ENCODE data around the gene RGSL1. TPM values are rescaled to one million over a fixed set of nuclear protein-coding genes. Genes with fewer than 3 reads are reported as not detected.
A peak's percentile ranks its signal among the peaks of the same experiment; 100 is the strongest.

Gene RGSL1
- total RNA-seq, 5 donors from 2014 or later (not counting 1 experiment from before 2014, with no cell fraction given), result not detected

DNA sequence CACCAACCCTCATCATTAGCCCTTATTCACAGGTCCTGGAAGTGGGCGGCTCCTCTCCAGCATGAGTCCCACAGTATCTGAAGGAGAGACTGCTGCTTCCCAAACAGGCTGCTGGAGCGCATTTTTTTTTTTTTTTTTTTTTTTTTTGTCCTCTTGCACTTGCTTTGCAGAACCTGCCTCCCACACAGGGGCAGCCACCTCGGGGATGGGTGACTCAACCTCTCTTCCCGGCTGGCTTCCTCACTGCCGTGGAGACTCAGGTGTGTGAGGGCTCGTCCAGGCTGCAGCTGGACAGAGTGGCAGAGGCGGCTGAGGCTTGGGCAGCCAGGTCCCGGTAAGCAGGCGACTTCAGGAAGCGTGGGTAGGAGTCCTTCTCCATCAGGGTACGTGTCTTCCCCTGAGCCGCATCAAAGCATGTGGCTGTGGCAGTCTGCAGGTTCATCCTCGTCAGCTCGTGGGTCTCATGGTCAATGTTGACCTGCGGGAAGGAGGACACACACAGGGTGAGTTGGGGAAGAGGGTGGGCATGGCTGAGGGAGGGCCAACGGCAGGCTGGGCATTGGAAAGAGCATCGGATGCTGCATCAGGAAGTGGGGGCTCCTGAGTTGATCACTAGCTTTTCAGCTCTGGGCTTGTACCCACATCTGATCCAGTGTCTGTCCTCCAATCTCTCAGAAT, 150.2 kb downstream of the RGSL1 start:
- CTCF ChIA-PET, result interaction anchor here (0.5 to 11.7 kb wide), 13 partner anchors 9 to 192 kb away, joined by 3 to 257 read pairs (median 4); partner anchors contain the start of genes NPL (in 1 of the 2) and RNASEL (in 1 of the 2)
- H3K4me1 ChIP-seq (ENCODE audit: control insufficient read depth in 1 of 2, extremely low read depth in 1 of 2, insufficient read depth in 2 of 2, low read length in 2 of 2), result peaks cover 12 to 25% of the 10 kb centered on the region in 2 experiments
- Mint-ChIP-seq H3K27me3 (no peaks in the 10 kb centered on the region), H3K4me1 (peaks cover 0 to 12% (median 4%) of the 10 kb centered on the region in 3 donors), H3K27ac (no peak overlapping the region), H3K9me3 (no peaks in the 10 kb centered on the region), H3K36me3 (peaks cover 4% of the 10 kb centered on the region), H3K4me3 (no peak overlapping the region)
- DNase-seq (no peak), ATAC-seq (replicated peaks in 1 of 4) (no peak)
- no peak overlapping the region for H3K4me3 ChIP-seq (ENCODE audit: control insufficient read depth in 1 of 2, extremely low read depth in 1 of 2, low read length in 1 of 2)
- peaks cover 0 to 2% of the 10 kb centered on the region in 2 donors for H3K36me3 ChIP-seq (ENCODE audit: control insufficient read depth in 2 of 2, extremely low read depth in 1 of 2, insufficient read depth in 1 of 2, low read length in 1 of 2)
- POLR2A ChIA-PET, result no interaction called here
- no peaks in the 10 kb centered on the region for H3K9me3 ChIP-seq
- no peak overlapping the region for H3K27ac ChIP-seq (ENCODE audit: low read length)
- WGBS (ENCODE audit: insufficient coverage), result 85% methylated on average over 14 of the region's 17 CpGs
- peaks cover 0 to 3% of the 10 kb centered on the region in 2 experiments for H3K27me3 ChIP-seq (replicated peaks in 1 of 2; ENCODE audit: control insufficient read depth in 2 of 2, extremely low read depth in 1 of 2, insufficient read depth in 2 of 2, low read length in 1 of 2)

DNA sequence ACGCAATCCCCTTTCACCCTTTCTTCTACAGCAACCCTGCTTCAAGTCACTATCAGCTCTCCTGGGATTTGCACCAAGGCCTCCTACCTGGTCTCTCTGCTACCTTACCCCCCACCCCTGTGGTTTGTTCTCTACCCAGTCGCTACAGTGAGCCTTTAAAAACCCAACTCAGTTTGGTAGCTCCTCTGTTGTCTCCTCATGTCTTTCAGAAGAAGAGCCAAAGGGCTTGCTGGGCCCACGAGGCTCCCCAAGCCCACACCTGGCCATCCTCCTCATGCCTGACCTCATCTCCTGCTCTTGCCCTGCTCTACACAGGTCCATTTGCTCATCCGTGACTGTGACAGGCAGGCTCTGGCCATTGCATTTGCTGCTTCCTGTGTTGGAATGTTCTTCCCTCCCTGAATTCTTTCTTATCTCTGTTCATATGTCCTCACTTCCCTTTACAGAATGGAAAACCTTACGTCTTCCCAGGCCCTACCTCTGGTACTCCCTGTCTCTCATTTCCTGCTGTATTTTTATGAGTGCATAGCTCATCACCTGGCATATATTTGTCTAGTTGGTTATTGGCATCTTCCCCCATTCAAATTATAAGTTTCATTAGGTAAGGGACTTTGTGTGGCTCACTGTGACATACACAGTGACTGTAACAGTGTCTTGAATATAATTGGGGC, 150.9 kb downstream of the RGSL1 start:
- peaks cover 0 to 7% of the 10 kb centered on the region in 2 experiments for H3K27me3 ChIP-seq (replicated peaks in 1 of 2; ENCODE audit: control insufficient read depth in 2 of 2, extremely low read depth in 1 of 2, insufficient read depth in 2 of 2, low read length in 1 of 2)
- H3K4me1 Mint-ChIP-seq, result peaks cover 0 to 10% (median 3%) of the 10 kb centered on the region in 3 donors
- POLR2A ChIA-PET, result interaction anchor here in 1 of 2 donors (0.7 kb wide), 2 partner anchors 14 to 16 kb away, joined by 3 to 4 read pairs; no protein-coding TSS in a partner anchor
- H3K9me3 ChIP-seq, result no peaks in the 10 kb centered on the region
- no peaks in the 10 kb centered on the region for H3K9me3 Mint-ChIP-seq
- no peak overlapping the region for H3K4me3 Mint-ChIP-seq
- H3K27ac Mint-ChIP-seq, result no peak overlapping the region
- H3K27ac ChIP-seq (ENCODE audit: low read length), result no peak overlapping the region
- H3K4me3 ChIP-seq (ENCODE audit: control insufficient read depth in 1 of 2, extremely low read depth in 1 of 2, low read length in 1 of 2), result no peak overlapping the region
- H3K36me3 ChIP-seq (ENCODE audit: control insufficient read depth in 2 of 2, extremely low read depth in 1 of 2, insufficient read depth in 1 of 2, low read length in 1 of 2), result peaks cover 0 to 2% of the 10 kb centered on the region in 2 donors
- H3K36me3 Mint-ChIP-seq, result peaks cover 4% of the 10 kb centered on the region
- WGBS (ENCODE audit: insufficient coverage), result 78% methylated on average over 4 of the region's 5 CpGs
- no peaks in the 10 kb centered on the region for H3K27me3 Mint-ChIP-seq
- no peak for ATAC-seq (replicated peaks in 1 of 4)
- peaks cover 12 to 25% of the 10 kb centered on the region in 2 experiments for H3K4me1 ChIP-seq (ENCODE audit: control insufficient read depth in 1 of 2, extremely low read depth in 1 of 2, insufficient read depth in 2 of 2, low read length in 2 of 2)
- CTCF ChIA-PET, result interaction anchor here (0.5 to 11.7 kb wide), 18 partner anchors 8 to 1218 kb away, joined by 3 to 257 read pairs (median 4); partner anchors contain the start of genes NPL (in 1 of the 2) and RNASEL (in 1 of the 2)
- no peak for DNase-seq

DNA sequence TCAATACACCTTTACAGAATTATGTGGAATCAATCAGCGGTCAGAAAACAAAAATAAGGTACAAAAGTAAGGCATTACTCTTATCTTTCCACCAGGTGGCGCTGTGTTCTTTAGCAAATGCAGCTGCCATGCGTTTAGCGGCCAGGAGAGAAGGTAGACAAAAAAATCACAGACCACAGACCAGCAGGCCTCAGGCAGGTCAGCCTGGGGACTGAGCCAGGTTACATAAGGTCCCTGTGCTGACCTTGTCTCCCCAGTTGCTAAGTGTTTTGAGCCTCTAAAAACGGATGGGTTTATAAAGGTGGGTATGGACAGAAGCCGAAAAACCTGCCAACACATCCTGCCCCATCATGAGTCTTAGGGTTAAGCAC, 151.5 kb downstream of the RGSL1 start:
- Mint-ChIP-seq H3K4me3 (no peak overlapping the region), H3K27me3 (no peaks in the 10 kb centered on the region), H3K27ac (no peak overlapping the region), H3K9me3 (no peaks in the 10 kb centered on the region), H3K4me1 (peaks cover 0 to 8% (median 3%) of the 10 kb centered on the region in 3 donors), H3K36me3 (peaks cover 4% of the 10 kb centered on the region)
- WGBS (ENCODE audit: insufficient coverage), result 19% methylated on average over 4 of the region's 6 CpGs
- peak overlapping the region; percentile 4 for H3K27ac ChIP-seq (ENCODE audit: low read length)
- H3K4me3 ChIP-seq (ENCODE audit: control insufficient read depth in 1 of 2, extremely low read depth in 1 of 2, low read length in 1 of 2), result no peak overlapping the region
- peak in 1 of 4 experiments; percentile 21 for ATAC-seq (replicated peaks in 1 of 4)
- ChIA-PET CTCF (interaction anchor here (0.5 to 11.7 kb wide), 17 partner anchors 9 to 1218 kb away, joined by 3 to 257 read pairs (median 4); partner anchors contain the start of genes DHX9 (in 1 of the 2), NPL (in 1 of the 2) and RNASEL (in 1 of the 2)), POLR2A (interaction anchor here in 1 of 2 donors (0.7 kb wide), 2 partner anchors 14 to 15 kb away, joined by 3 to 4 read pairs; no protein-coding TSS in a partner anchor)
- DNase-seq, result peak; percentile 24 to 89 (median 52)
- H3K36me3 ChIP-seq (ENCODE audit: control insufficient read depth in 2 of 2, extremely low read depth in 1 of 2, insufficient read depth in 1 of 2, low read length in 1 of 2), result peaks cover 0 to 2% of the 10 kb centered on the region in 2 donors
- H3K27me3 ChIP-seq (replicated peaks in 1 of 2; ENCODE audit: control insufficient read depth in 2 of 2, extremely low read depth in 1 of 2, insufficient read depth in 2 of 2, low read length in 1 of 2), result peaks cover 0 to 7% of the 10 kb centered on the region in 2 experiments
- H3K9me3 ChIP-seq, result no peaks in the 10 kb centered on the region
- peaks cover 12 to 25% of the 10 kb centered on the region in 2 experiments for H3K4me1 ChIP-seq (ENCODE audit: control insufficient read depth in 1 of 2, extremely low read depth in 1 of 2, insufficient read depth in 2 of 2, low read length in 2 of 2)

DNA sequence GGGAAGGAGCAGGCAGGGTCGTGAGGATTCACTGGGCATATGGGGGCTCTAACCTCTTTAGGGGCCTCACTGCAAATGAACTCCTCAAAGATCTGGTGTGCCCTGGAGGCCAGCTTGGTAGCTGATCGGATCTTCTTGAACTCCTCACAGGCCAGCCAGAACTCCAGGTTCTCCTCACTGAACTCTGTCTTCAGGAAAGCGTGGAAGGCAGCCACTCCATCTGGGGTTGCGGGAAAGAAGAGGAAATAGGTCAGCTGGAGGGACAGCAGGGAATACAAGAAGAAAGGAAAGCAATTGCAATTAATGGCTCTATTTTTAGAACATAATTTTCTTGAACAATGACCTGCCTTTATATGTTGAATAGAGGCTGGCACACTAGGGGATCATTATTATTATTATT, 152.0 kb downstream of the RGSL1 start:
- CTCF ChIA-PET, result interaction anchor here (0.6 to 11.7 kb wide), 8 partner anchors 13 to 237 kb away, joined by 3 to 257 read pairs (median 9); partner anchors contain the start of genes DHX9 (in 1 of the 2), NPL (in 1 of the 2) and RNASEL (in 1 of the 2)
- H3K9me3 ChIP-seq, result no peaks in the 10 kb centered on the region
- H3K9me3 Mint-ChIP-seq, result no peaks in the 10 kb centered on the region
- no peak overlapping the region for H3K4me3 Mint-ChIP-seq
- H3K4me3 ChIP-seq (ENCODE audit: control insufficient read depth in 1 of 2, extremely low read depth in 1 of 2, low read length in 1 of 2), result no peak overlapping the region
- H3K27ac ChIP-seq (ENCODE audit: low read length), result peak overlapping the region; percentile 4
- POLR2A ChIA-PET, result interaction anchor here in 1 of 2 donors (0.6 kb wide), 1 partner anchor 195 kb away, joined by 3 read pairs; no protein-coding TSS in a partner anchor
- no peak for ATAC-seq (replicated peaks in 1 of 4)
- peaks cover 0 to 7% of the 10 kb centered on the region in 2 experiments for H3K27me3 ChIP-seq (replicated peaks in 1 of 2; ENCODE audit: control insufficient read depth in 2 of 2, extremely low read depth in 1 of 2, insufficient read depth in 2 of 2, low read length in 1 of 2)
- peaks cover 0 to 2% of the 10 kb centered on the region in 2 donors for H3K36me3 ChIP-seq (ENCODE audit: control insufficient read depth in 2 of 2, extremely low read depth in 1 of 2, insufficient read depth in 1 of 2, low read length in 1 of 2)
- DNase-seq, result no peak
- H3K4me1 Mint-ChIP-seq, result peaks cover 0 to 8% (median 3%) of the 10 kb centered on the region in 3 donors
- WGBS (ENCODE audit: insufficient coverage), result no CpG with 5 or more reads among the region's 4 CpGs
- no peaks in the 10 kb centered on the region for H3K27me3 Mint-ChIP-seq
- peaks cover 4% of the 10 kb centered on the region for H3K36me3 Mint-ChIP-seq
- H3K27ac Mint-ChIP-seq, result no peak overlapping the region
- H3K4me1 ChIP-seq (ENCODE audit: control insufficient read depth in 1 of 2, extremely low read depth in 1 of 2, insufficient read depth in 2 of 2, low read length in 2 of 2), result peaks cover 12 to 25% of the 10 kb centered on the region in 2 experiments

DNA sequence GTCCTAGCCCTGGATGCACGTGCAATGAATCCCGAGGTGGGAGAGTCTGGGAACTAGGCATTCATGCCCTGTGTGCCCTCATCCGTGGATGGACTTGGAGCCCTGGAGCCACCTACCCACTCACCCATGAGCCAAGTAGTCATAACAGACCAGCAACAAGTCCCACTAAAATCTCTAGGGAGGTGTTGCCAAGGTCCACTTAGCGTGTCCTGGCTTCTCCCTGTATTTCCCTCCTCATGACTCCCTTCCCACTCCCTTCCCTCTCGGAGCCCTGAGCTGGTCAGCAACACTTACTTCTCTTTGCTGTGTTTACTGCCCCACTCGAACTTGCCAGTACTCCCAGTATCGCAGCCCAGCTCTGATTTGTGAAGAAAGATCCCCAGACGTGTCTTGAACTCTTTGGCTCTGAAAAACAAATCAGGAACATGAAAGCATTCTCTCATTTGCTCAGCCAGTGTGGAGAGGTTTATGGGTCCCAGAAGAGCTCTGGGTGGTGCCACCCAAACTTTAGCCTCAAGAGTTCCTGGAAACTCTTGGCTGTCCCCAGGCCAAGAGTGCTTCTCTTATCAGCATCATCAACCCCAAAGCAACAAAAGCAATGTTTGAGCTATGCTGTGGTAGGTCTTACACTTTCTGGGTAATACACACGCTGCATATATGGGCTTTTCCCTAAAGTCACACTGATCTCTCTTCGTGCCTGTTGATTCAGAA, 153.1 kb downstream of the RGSL1 start:
- peak overlapping the region in 1 of 2 donors; percentile 55 for H3K4me3 ChIP-seq (ENCODE audit: control insufficient read depth in 1 of 2, extremely low read depth in 1 of 2, low read length in 1 of 2)
- POLR2A ChIA-PET, result interaction anchor here (0.7 to 1.5 kb wide), 5 partner anchors 9 to 260 kb away, joined by 3 to 8 read pairs (median 3); partner anchors contain the start of gene RNASEL (in 1 of the 2)
- H3K27ac ChIP-seq (ENCODE audit: low read length), result peak overlapping the region; percentile 31

More for the DNA sequence above, 153.1 kb downstream of the RGSL1 start:
- CTCF ChIA-PET, result interaction anchor here (0.6 to 11.7 kb wide), 19 partner anchors 9 to 672 kb away, joined by 3 to 257 read pairs (median 5); partner anchors contain the start of genes NPL (in 1 of the 2) and RNASEL (in 1 of the 2)
- H3K36me3 Mint-ChIP-seq, result peaks cover 4% of the 10 kb centered on the region
- peak in 3 of 4 experiments; percentile 14 to 54 (median 17) for ATAC-seq (replicated peaks in 1 of 4)
- peaks cover 0 to 10% (median 6%) of the 10 kb centered on the region in 3 donors for H3K4me1 Mint-ChIP-seq
- no peaks in the 10 kb centered on the region for H3K9me3 ChIP-seq
- DNase-seq, result peak in 2 of 35 experiments; percentile 28 to 60
- peaks cover 0 to 7% of the 10 kb centered on the region in 2 experiments for H3K27me3 ChIP-seq (replicated peaks in 1 of 2; ENCODE audit: control insufficient read depth in 2 of 2, extremely low read depth in 1 of 2, insufficient read depth in 2 of 2, low read length in 1 of 2)
- peak overlapping the region in 1 of 2 donors; percentile 80 for H3K27ac Mint-ChIP-seq
- no peaks in the 10 kb centered on the region for H3K9me3 Mint-ChIP-seq
- peak overlapping the region; percentile 71 to 82 (median 81) for H3K4me3 Mint-ChIP-seq
- H3K27me3 Mint-ChIP-seq, result peaks cover 0 to under 1% of the 10 kb centered on the region in 2 donors
- WGBS (ENCODE audit: insufficient coverage), result 74% methylated on average over 9 of the region's 10 CpGs
- H3K4me1 ChIP-seq (ENCODE audit: control insufficient read depth in 1 of 2, extremely low read depth in 1 of 2, insufficient read depth in 2 of 2, low read length in 2 of 2), result peaks cover 12 to 25% of the 10 kb centered on the region in 2 experiments
- peaks cover 0 to 2% of the 10 kb centered on the region in 2 donors for H3K36me3 ChIP-seq (ENCODE audit: control insufficient read depth in 2 of 2, extremely low read depth in 1 of 2, insufficient read depth in 1 of 2, low read length in 1 of 2)
